VCaP (cell line): ENCODE data around the gene C10orf90.

Source experiments
- H3K27ac ChIP-seq: fragments of 450-650 bp; 2 replicates; pipeline ENCODE4 v1.5.1; 2017
- CTCF ChIP-seq: fragments of 450-650 bp; conservative IDR thresholded peaks from 2 replicates; pipeline ENCODE4 v1.5.1; 2017; ENCODE audit warnings: mild to moderate bottlenecking, moderate library complexity

The C10orf90 gene

GRCh38 chr10:126375926-126376554 is 294.5 kb downstream of the C10orf90 start:
- TF ChIP-seq CTCF = no peak
- H3K27ac ChIP-seq = no peak overlapping the region

- no peak overlapping the region for H3K27ac ChIP-seq
- no peak for TF ChIP-seq CTCF
These were observed 295.2 kb downstream of the C10orf90 start for GRCh38 chr10:126375299-126375698.
